IMR-90 (cell line): ENCODE measurements around the gene IZUMO4. TPM values are rescaled to one million over a fixed set of nuclear protein-coding genes. Genes with fewer than 3 reads are reported as not detected.

ENCODE experiments used
- ATAC-seq: fragments of 200-7000 bp; cut with Tn5 transposase; 2 replicates; pipeline ENCODE4 v1.9.1; 2020; ENCODE audit warnings: low read depth, mild to moderate bottlenecking, moderate library complexity
- BruUV-seq: library from RNA; stranded (reverse); fragments of 400-500 nt; replicated peaks from 2 replicates; lab custom pipeline; 2021; lab: Mats Ljungman, UMichigan
- CTCF ChIA-PET: fragments of 300-600 bp; formaldehyde crosslinking; extraction: SDS; loops from one replicate; lab custom pipeline; 2021; ENCODE audit warnings: antibody characterized with exemption; lab: Yijun Ruan, JAX
- POLR2A ChIA-PET: fragments of 300-600 bp; sonication (Branson Sonifier 250); formaldehyde crosslinking; loops from one replicate; lab custom pipeline; 2022; ENCODE audit warnings: antibody characterized with exemption; ENCODE audit not compliant: unreplicated experiment; lab: Charles Lee
- DNase-seq: peaks from one replicate; pipeline ENCODE4 v3.0.0; 2013
- H2AFZ ChIP-seq: replicated peaks from 2 replicates; pipeline ENCODE3; 2013; ENCODE audit warnings: low read length, mild to moderate bottlenecking; ENCODE audit not compliant: poor library complexity
- H2AK5ac ChIP-seq: 2 replicates; pipeline ENCODE4 v1.6.1; 2013; ENCODE audit warnings: low read depth, low read length, inconsistent platforms
- H2AK9ac ChIP-seq: replicated peaks from 2 replicates; pipeline ENCODE3; 2013; ENCODE audit warnings: mild to moderate bottlenecking, low read depth, low read length, moderate library complexity; ENCODE audit not compliant: poor library complexity
- H2BK120ac ChIP-seq: 2 replicates; pipeline ENCODE4 v1.6.1; 2013; ENCODE audit warnings: low read depth, low read length, inconsistent platforms
- H2BK15ac ChIP-seq: 3 replicates; pipeline ENCODE4 v1.6.1; 2013; ENCODE audit warnings: low read depth, low read length, inconsistent platforms
- H2BK20ac ChIP-seq: 2 replicates; pipeline ENCODE4 v1.6.1; 2013; ENCODE audit warnings: low read depth, mild to moderate bottlenecking, inconsistent platforms, low read length, moderate library complexity
- H2BK5ac ChIP-seq: 2 replicates; pipeline ENCODE4 v1.6.1; 2013; ENCODE audit warnings: mild to moderate bottlenecking, low read depth, low read length, inconsistent platforms; ENCODE audit not compliant: poor library complexity, severe bottlenecking
- H3K14ac ChIP-seq: replicated peaks from 2 replicates; pipeline ENCODE4 v1.6.1; 2013; ENCODE audit warnings: low read depth, low read length, inconsistent platforms
- H3K18ac ChIP-seq: 2 replicates; pipeline ENCODE4 v1.6.1; 2013; ENCODE audit warnings: low read depth, low read length, control low read depth
- H3K23ac ChIP-seq: 2 replicates; pipeline ENCODE4 v1.6.1; 2013; ENCODE audit warnings: low read depth, low read length, inconsistent platforms
- H3K27ac ChIP-seq: 2 replicates; pipeline ENCODE4 v1.5.1; 2013; ENCODE audit warnings: mild to moderate bottlenecking, control low read depth, low read length; ENCODE audit not compliant: insufficient read depth
- H3K27me3 ChIP-seq: 2 replicates; pipeline ENCODE4 v1.6.1; 2013; ENCODE audit warnings: low read length; ENCODE audit not compliant: control insufficient read depth, insufficient read depth
- H3K36me3 ChIP-seq: 2 replicates; pipeline ENCODE4 v1.6.1; 2013; ENCODE audit warnings: low read length, mixed read lengths; ENCODE audit not compliant: control insufficient read depth, insufficient read depth
- H3K4ac ChIP-seq: 2 replicates; pipeline ENCODE4 v1.6.1; 2013; ENCODE audit warnings: low read depth, low read length, inconsistent platforms
- H3K4me1 ChIP-seq: 2 replicates; pipeline ENCODE4 v1.6.1; 2013; ENCODE audit warnings: low read length, mixed read lengths; ENCODE audit not compliant: control insufficient read depth, insufficient read depth
- H3K4me2 ChIP-seq: 2 replicates; pipeline ENCODE4 v1.6.1; 2013; ENCODE audit warnings: low read depth, mild to moderate bottlenecking, control low read depth, low read length, moderate library complexity
- H3K4me3 ChIP-seq: 2 replicates; pipeline ENCODE4 v1.5.1; 2013; ENCODE audit warnings: low read depth, mild to moderate bottlenecking, control low read depth, low read length, moderate library complexity; ENCODE audit not compliant: insufficient read depth
- H3K56ac ChIP-seq: 2 replicates; pipeline ENCODE4 v1.6.1; 2013; ENCODE audit warnings: low read length, inconsistent platforms; ENCODE audit not compliant: insufficient read depth; ENCODE audit errors: extremely low read depth
- H3K79me1 ChIP-seq, 2 experiments: 2 replicates each; pipeline ENCODE4 v1.6.1; 2013; ENCODE audit warnings: low read length in 2 of 2, inconsistent platforms in 1 of 2, low read depth in 1 of 2
- H3K9ac ChIP-seq: 2 replicates; pipeline ENCODE4 v1.6.1; 2013; ENCODE audit warnings: low read depth, low read length, control low read depth
- H3K9me1 ChIP-seq: 2 replicates; pipeline ENCODE4 v1.6.1; 2013; ENCODE audit warnings: low read length, inconsistent platforms; ENCODE audit not compliant: insufficient read depth
- H3K9me3 ChIP-seq: 2 replicates; pipeline ENCODE4 v1.6.1; 2013; ENCODE audit warnings: low read length; ENCODE audit not compliant: control insufficient read depth, insufficient read depth
- H4K20me1 ChIP-seq: 2 replicates; pipeline ENCODE4 v1.6.1; 2013; ENCODE audit warnings: low read length, inconsistent platforms; ENCODE audit not compliant: insufficient read depth
- H4K5ac ChIP-seq: 2 replicates; pipeline ENCODE4 v1.6.1; 2013; ENCODE audit warnings: mild to moderate bottlenecking, low read depth, low read length, control low read depth
- H4K8ac ChIP-seq, 2 experiments: 2 replicates each; pipeline ENCODE4 v1.6.1; 2013; ENCODE audit warnings: low read depth in 2 of 2, low read length in 2 of 2, control low read depth in 1 of 2, inconsistent platforms in 1 of 2
- H4K91ac ChIP-seq: 2 replicates; pipeline ENCODE4 v1.6.1; 2013; ENCODE audit warnings: low read depth, low read length, inconsistent platforms; ENCODE audit not compliant: insufficient read depth
- BHLHE40 ChIP-seq: fragments of 150-350 bp; IDR thresholded peaks from 2 replicates; pipeline ENCODE4 v1.6.1; 2016; ENCODE audit warnings: mild to moderate bottlenecking, low read depth, low read length
- CEBPB ChIP-seq: IDR thresholded peaks from 2 replicates; pipeline ENCODE4 v1.6.1; 2012; ENCODE audit warnings: low read depth, low read length, improper control_type of control experiment
- CHD1 ChIP-seq: IDR thresholded peaks from 2 replicates; pipeline ENCODE4 v1.6.1; 2012; ENCODE audit warnings: low read depth, low read length, improper control_type of control experiment
- FOS ChIP-seq: fragments of 150-350 bp; IDR thresholded peaks from 2 replicates; pipeline ENCODE4 v1.6.1; 2016; ENCODE audit warnings: low read depth, low read length
- MAFK ChIP-seq: IDR thresholded peaks from 2 replicates; pipeline ENCODE4 v1.6.1; 2012; ENCODE audit warnings: low read depth, low read length, improper control_type of control experiment
- MAZ ChIP-seq: IDR thresholded peaks from 2 replicates; pipeline ENCODE4 v1.6.1; 2012; ENCODE audit warnings: low read depth, mild to moderate bottlenecking, low read length, improper control_type of control experiment, moderate library complexity, borderline replicate concordance
- MXI1 ChIP-seq: IDR thresholded peaks from 2 replicates; pipeline ENCODE4 v1.6.1; 2012; ENCODE audit warnings: low read depth, mild to moderate bottlenecking, low read length, moderate library complexity, borderline replicate concordance
- NFE2L2 ChIP-seq: fragments of 150-350 bp; IDR thresholded peaks from 2 replicates; pipeline ENCODE4 v1.6.1; 2016; ENCODE audit warnings: low read depth, mild to moderate bottlenecking, low read length
- POLR2A ChIP-seq: IDR thresholded peaks from 2 replicates; pipeline ENCODE4 v1.6.1; 2012; ENCODE audit warnings: mild to moderate bottlenecking, low read depth, low read length
- RAD21 ChIP-seq: IDR thresholded peaks from 2 replicates; pipeline ENCODE4 v1.6.1; 2012; ENCODE audit warnings: low read length, improper control_type of control experiment
- RCOR1 ChIP-seq: IDR thresholded peaks from 2 replicates; pipeline ENCODE4 v1.6.1; 2012; ENCODE audit warnings: mild to moderate bottlenecking, low read length, improper control_type of control experiment; ENCODE audit not compliant: insufficient replicate concordance
- RFX5 ChIP-seq: IDR thresholded peaks from 2 replicates; pipeline ENCODE4 v1.8.0; 2012; ENCODE audit warnings: low read depth, mild to moderate bottlenecking, low read length, moderate library complexity
- SMC3 ChIP-seq: fragments of 150-350 bp; IDR thresholded peaks from 2 replicates; pipeline ENCODE4 v1.6.1; 2016; ENCODE audit warnings: low read depth, mild to moderate bottlenecking, antibody characterized with exemption, low read length, moderate library complexity
- WGBS, 2 experiments: methylation state at CpG; one replicate each; pipeline versions ENCODE4 v1.1.5 to v1.1.7; 2013; ENCODE audit warnings: missing lambda C conversion rate in 2 of 2; ENCODE audit not compliant: insufficient read length in 1 of 2; ENCODE audit errors: extremely low coverage in 2 of 2; 5-methylcytosine and 5-hydroxymethylcytosine counted together
- dilution Hi-C: fragments of 300-500 bp; cut with HindIII; formaldehyde crosslinking; loops from one replicate; pipeline ENCODE4 v1.14.3; 2018; ENCODE audit warnings: low sequenced_read_pairs; ENCODE audit not compliant: unreplicated experiment
- in situ Hi-C: fragments of 300-500 bp; cut with MboI; formaldehyde crosslinking; loops from 3 replicates; pipeline ENCODE4 v1.14.3; 2019; ENCODE audit warnings: low sequenced_read_pairs, inconsistent platforms, mixed read lengths
- intact Hi-C: fragments of 100-400 bp; cut with micrococcal nuclease; formaldehyde crosslinking; loops from 2 replicates; pipeline ENCODE4 v1.10.0; 2022
- polyA plus RNA-seq, 3 experiments: library from polyadenylated mRNA; depleted of rRNA; stranded (reverse); fragments of >200 nt; gene quantifications; 2 replicates each; pipeline ENCODE4 v1.2.3, GENCODE V29; 2012; ENCODE audit warnings: low replicate concordance in 1 of 3
- total RNA-seq: library from RNA; depleted of rRNA; stranded (reverse); fragments of >200 nt; gene quantifications from 2 replicates; pipeline ENCODE4 v1.2.3, GENCODE V29; 2012
- TF ChIP-seq, protein P1 (sequence below): fragments of 150-350 bp; IDR thresholded peaks from 2 replicates; pipeline ENCODE4 v1.6.1; 2017; ENCODE audit warnings: mild to moderate bottlenecking, antibody characterized with exemption, low read length, low read depth
- TF ChIP-seq, protein P2 (sequence below): fragments of 150-350 bp; IDR thresholded peaks from 2 replicates; pipeline ENCODE4 v1.6.1; 2016; ENCODE audit warnings: low read depth, mild to moderate bottlenecking, low read length, moderate library complexity, borderline replicate concordance
- TF ChIP-seq, protein P3 (sequence below): conservative IDR thresholded peaks from 2 replicates; pipeline ENCODE4 v1.5.1; 2012; ENCODE audit warnings: mild to moderate bottlenecking, low read depth, low read length, improper control_type of control experiment

IZUMO4 gene
- total and polyA plus RNA-seq, 2 of the 4 experiments (the other 2 are of a cell fraction) = 0.72 to 2.8 TPM

DNA sequence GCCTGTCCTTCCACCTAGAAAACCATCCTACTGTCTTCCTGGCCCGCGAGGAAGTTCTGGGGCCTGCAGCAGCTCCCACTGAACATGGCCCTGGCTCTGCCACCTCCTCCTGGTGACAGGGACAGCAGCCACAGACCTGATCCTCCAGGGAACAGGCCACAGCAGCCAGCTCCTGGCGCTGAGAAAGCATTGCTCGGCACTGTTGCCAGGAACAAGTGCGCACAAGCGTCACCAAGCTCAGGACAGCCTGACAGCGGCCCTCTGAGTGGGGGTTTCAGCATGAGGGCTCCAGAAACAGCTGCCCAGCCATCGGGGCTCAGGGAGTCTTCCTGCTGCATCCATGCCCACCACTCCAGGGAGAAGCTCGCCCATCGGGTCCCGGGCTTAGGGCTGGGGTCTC, 32.8 kb downstream of the IZUMO4 start:
- Histone ChIP-seq H4K8ac (no peak overlapping the region), H3K4me3 (no peak overlapping the region), H3K27me3 (no peaks in the 10 kb centered on the region), H2BK120ac (no peak overlapping the region), H3K18ac (no peak overlapping the region), H2AK5ac (no peak overlapping the region), H2AFZ (no peak overlapping the region), H3K4me2 (no peak overlapping the region), H4K91ac (no peak overlapping the region), H3K9me3 (no peaks in the 10 kb centered on the region), H3K9me1 (0 out of 2 replicates have a peak, but pooled peaks cover 1% of the 10 kb centered on the region), H3K36me3 (peaks cover 57% of the 10 kb centered on the region), H2BK20ac (no peak overlapping the region), H2BK15ac (no peak overlapping the region), H3K27ac (no peak overlapping the region), H3K9ac (no peak overlapping the region), H2BK5ac (no peak overlapping the region), H3K4ac (no peak overlapping the region), H3K56ac (no peak overlapping the region), H3K79me1 (peaks cover 5 to 54% of the 10 kb centered on the region in 2 experiments), H4K20me1 (peaks cover 52% of the 10 kb centered on the region), H3K4me1 (no peaks in the 10 kb centered on the region), H2AK9ac (no peak overlapping the region), H3K23ac (no peak overlapping the region), H4K5ac (no peak overlapping the region), H3K14ac (no peak overlapping the region)
- TF ChIP-seq, protein P1, sequence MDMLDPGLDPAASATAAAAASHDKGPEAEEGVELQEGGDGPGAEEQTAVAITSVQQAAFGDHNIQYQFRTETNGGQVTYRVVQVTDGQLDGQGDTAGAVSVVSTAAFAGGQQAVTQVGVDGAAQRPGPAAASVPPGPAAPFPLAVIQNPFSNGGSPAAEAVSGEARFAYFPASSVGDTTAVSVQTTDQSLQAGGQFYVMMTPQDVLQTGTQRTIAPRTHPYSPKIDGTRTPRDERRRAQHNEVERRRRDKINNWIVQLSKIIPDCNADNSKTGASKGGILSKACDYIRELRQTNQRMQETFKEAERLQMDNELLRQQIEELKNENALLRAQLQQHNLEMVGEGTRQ = no peak
- TF ChIP-seq CHD1 (no peak), CEBPB (no peak), RFX5 (no peak), RAD21 (no peak), BHLHE40 (no peak), MAZ (no peak), FOS (no peak), POLR2A (no peak), MAFK (no peak), MXI1 (no peak), RCOR1 (no peak), NFE2L2 (no peak), SMC3 (no peak)
- TF ChIP-seq, protein P2, sequence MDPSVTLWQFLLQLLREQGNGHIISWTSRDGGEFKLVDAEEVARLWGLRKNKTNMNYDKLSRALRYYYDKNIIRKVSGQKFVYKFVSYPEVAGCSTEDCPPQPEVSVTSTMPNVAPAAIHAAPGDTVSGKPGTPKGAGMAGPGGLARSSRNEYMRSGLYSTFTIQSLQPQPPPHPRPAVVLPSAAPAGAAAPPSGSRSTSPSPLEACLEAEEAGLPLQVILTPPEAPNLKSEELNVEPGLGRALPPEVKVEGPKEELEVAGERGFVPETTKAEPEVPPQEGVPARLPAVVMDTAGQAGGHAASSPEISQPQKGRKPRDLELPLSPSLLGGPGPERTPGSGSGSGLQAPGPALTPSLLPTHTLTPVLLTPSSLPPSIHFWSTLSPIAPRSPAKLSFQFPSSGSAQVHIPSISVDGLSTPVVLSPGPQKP = no peak
- TF ChIP-seq, protein P3, sequence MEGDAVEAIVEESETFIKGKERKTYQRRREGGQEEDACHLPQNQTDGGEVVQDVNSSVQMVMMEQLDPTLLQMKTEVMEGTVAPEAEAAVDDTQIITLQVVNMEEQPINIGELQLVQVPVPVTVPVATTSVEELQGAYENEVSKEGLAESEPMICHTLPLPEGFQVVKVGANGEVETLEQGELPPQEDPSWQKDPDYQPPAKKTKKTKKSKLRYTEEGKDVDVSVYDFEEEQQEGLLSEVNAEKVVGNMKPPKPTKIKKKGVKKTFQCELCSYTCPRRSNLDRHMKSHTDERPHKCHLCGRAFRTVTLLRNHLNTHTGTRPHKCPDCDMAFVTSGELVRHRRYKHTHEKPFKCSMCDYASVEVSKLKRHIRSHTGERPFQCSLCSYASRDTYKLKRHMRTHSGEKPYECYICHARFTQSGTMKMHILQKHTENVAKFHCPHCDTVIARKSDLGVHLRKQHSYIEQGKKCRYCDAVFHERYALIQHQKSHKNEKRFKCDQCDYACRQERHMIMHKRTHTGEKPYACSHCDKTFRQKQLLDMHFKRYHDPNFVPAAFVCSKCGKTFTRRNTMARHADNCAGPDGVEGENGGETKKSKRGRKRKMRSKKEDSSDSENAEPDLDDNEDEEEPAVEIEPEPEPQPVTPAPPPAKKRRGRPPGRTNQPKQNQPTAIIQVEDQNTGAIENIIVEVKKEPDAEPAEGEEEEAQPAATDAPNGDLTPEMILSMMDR = no peak
- ATAC-seq = no peak
- intact Hi-C loops (no loop called here), in situ Hi-C loops (no loop called here), dilution Hi-C loops (no loop called here)
- CTCF ChIA-PET = no interaction called here
- no peak for DNase-seq
- 100% methylated on average over 2 of the region's 11 CpGs; no CpG with 5 or more reads in 1 of the 2 experiments for WGBS, 2 experiments
- POLR2A ChIA-PET = no interaction called here
- BruUV-seq = no TSS peak
